ENCODE results near the gene IQCE.

DNA sequence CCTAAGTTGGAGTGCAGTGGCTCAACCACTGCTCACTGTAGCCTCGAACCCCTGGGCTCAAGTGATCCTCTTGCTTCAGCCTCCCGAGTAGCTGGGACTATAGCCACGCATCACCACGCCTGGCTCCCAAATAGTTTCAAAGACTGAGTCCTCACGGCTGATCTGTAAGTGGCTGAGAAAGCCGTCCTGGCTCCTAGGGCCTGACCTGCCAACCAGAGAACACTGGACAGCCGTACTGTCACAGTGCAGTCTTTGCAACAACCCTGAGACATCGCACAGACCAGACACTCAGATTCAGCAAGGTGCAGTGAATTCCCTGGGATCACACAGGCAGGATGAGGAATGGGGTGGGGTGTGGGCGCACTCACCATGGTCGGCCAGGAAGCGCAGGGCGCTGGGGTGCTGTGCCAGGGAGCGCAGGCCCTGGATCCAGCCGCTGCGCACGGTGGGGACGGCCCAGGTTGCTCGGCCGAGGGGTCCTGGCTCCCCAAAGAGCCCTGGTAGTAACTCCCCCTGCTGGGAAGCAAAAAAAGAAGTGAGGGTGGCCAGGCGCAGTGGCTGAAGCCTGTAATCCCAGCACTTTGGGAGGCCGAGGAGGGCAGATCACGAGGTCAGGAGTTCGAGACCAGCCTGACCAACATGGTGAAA, 14.1 kb upstream of the IQCE start:
- TF ChIP-seq, protein P1, sequence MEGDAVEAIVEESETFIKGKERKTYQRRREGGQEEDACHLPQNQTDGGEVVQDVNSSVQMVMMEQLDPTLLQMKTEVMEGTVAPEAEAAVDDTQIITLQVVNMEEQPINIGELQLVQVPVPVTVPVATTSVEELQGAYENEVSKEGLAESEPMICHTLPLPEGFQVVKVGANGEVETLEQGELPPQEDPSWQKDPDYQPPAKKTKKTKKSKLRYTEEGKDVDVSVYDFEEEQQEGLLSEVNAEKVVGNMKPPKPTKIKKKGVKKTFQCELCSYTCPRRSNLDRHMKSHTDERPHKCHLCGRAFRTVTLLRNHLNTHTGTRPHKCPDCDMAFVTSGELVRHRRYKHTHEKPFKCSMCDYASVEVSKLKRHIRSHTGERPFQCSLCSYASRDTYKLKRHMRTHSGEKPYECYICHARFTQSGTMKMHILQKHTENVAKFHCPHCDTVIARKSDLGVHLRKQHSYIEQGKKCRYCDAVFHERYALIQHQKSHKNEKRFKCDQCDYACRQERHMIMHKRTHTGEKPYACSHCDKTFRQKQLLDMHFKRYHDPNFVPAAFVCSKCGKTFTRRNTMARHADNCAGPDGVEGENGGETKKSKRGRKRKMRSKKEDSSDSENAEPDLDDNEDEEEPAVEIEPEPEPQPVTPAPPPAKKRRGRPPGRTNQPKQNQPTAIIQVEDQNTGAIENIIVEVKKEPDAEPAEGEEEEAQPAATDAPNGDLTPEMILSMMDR (IDR thresholded peaks at IDR 0.05 in 2 of 3, conservative IDR thresholded peaks at IDR 0.05 in 1 of 3; ENCODE audit: borderline replicate concordance in 1 of 3, insufficient read depth in 1 of 3, low read depth in 2 of 3, low read length in 2 of 3): no peak
- no peak for TF ChIP-seq POLR2A (IDR thresholded peaks at IDR 0.05; ENCODE audit: borderline replicate concordance, extremely low read depth, insufficient read depth, insufficient read length)
- no peak for TF ChIP-seq YY1 (IDR thresholded peaks at IDR 0.05; ENCODE audit: extremely low read depth, insufficient replicate concordance, low read depth, low read length)
- no peak for TF ChIP-seq EZH2phosphoT487 (IDR thresholded peaks at IDR 0.05; ENCODE audit: borderline replicate concordance)
- TF ChIP-seq, protein P2, sequence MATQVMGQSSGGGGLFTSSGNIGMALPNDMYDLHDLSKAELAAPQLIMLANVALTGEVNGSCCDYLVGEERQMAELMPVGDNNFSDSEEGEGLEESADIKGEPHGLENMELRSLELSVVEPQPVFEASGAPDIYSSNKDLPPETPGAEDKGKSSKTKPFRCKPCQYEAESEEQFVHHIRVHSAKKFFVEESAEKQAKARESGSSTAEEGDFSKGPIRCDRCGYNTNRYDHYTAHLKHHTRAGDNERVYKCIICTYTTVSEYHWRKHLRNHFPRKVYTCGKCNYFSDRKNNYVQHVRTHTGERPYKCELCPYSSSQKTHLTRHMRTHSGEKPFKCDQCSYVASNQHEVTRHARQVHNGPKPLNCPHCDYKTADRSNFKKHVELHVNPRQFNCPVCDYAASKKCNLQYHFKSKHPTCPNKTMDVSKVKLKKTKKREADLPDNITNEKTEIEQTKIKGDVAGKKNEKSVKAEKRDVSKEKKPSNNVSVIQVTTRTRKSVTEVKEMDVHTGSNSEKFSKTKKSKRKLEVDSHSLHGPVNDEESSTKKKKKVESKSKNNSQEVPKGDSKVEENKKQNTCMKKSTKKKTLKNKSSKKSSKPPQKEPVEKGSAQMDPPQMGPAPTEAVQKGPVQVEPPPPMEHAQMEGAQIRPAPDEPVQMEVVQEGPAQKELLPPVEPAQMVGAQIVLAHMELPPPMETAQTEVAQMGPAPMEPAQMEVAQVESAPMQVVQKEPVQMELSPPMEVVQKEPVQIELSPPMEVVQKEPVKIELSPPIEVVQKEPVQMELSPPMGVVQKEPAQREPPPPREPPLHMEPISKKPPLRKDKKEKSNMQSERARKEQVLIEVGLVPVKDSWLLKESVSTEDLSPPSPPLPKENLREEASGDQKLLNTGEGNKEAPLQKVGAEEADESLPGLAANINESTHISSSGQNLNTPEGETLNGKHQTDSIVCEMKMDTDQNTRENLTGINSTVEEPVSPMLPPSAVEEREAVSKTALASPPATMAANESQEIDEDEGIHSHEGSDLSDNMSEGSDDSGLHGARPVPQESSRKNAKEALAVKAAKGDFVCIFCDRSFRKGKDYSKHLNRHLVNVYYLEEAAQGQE (IDR thresholded peaks at IDR 0.05; ENCODE audit: low read depth): no peak
- TF ChIP-seq SP1 (IDR thresholded peaks at IDR 0.05; ENCODE audit: low read depth): no peak
